HCT116 (cell line): Measurements from ENCODE around the gene CRY2. TPM values are rescaled to one million over a fixed set of nuclear protein-coding genes. Genes with fewer than 3 reads are reported as not detected.

ENCODE experiments used
- ATAC-seq: fragments of 200-7000 bp; cut with Tn5 transposase; 2 replicates; pipeline ENCODE4 v1.9.1; 2020; ENCODE audit warnings: mild to moderate bottlenecking, moderate library complexity
- BruUV-seq: library from RNA; stranded (reverse); fragments of 400-500 nt; replicated peaks from 2 replicates; lab custom pipeline; 2021; lab: Mats Ljungman, UMichigan
- CTCF ChIA-PET: fragments of 300-600 bp; sonication (Branson Sonifier 250); formaldehyde crosslinking; loops from one replicate; lab custom pipeline; 2021; ENCODE audit warnings: antibody characterized with exemption; lab: Charles Lee
- POLR2A ChIA-PET: fragments of 300-600, 350-600 bp; sonication (Branson Sonifier 250); formaldehyde crosslinking; loops from one replicate; lab custom pipeline; 2021; ENCODE audit warnings: antibody characterized with exemption; lab: Charles Lee
- RAD21 ChIA-PET, 2 experiments: fragments of 300-600 bp; sonication (Branson Sonifier 250); formaldehyde crosslinking; loops; one replicate each; lab custom pipeline; 2023; ENCODE audit warnings: low total read pairs in 2 of 2; ENCODE audit not compliant: uncharacterized antibody in 2 of 2, unreplicated experiment in 2 of 2, low non-redundant PET in 1 of 2; lab: Charles Lee
- DNase-seq: peaks from one replicate; pipeline ENCODE4 v3.0.0-alpha.2; 2010; ENCODE audit warnings: low read depth, low spot score
- H2AFZ ChIP-seq: fragments of 200-600 bp; shearing (Covaris generic), sonication (generic); 2 replicates; pipeline ENCODE4 v1.6.1; 2017; ENCODE audit warnings: low read depth, mixed run types, mixed read lengths, antibody characterized with exemption, low read length; ENCODE audit not compliant: poor library complexity, severe bottlenecking
- H3K27ac ChIP-seq: 2 replicates; pipeline ENCODE4 v1.5.1; 2012; ENCODE audit warnings: low read depth, low read length
- H3K27me3 ChIP-seq: fragments of 200-600 bp; sonication (generic); 2 replicates; pipeline ENCODE4 v1.6.1; 2016; ENCODE audit warnings: mixed run types, low read length, mixed read lengths; ENCODE audit not compliant: insufficient read depth
- H3K36me3 ChIP-seq, 2 experiments: fragments of 200-500 bp in 1 of 2; fragments of 200-600 bp in 1 of 2; sonication (Bioruptor generic) in 1 of 2; sonication (generic) in 1 of 2; 2 replicates each; pipeline versions ENCODE4 v1.5.1 to v1.6.1; 2014 to 2016; ENCODE audit warnings: low read length in 2 of 2, inconsistent platforms in 1 of 2, mixed read lengths in 1 of 2, mixed run types in 1 of 2; ENCODE audit not compliant: insufficient read depth in 2 of 2, control insufficient read depth in 1 of 2
- H3K4me1 ChIP-seq, 2 experiments: fragments of 200-600 bp in 1 of 2; sonication (generic) in 1 of 2; 2 replicates each; pipeline versions ENCODE4 v1.5.1 to v1.6.1; 2012 to 2017; ENCODE audit warnings: low read length in 2 of 2, inconsistent platforms in 1 of 2, mild to moderate bottlenecking in 1 of 2, mixed read lengths in 1 of 2, mixed run types in 1 of 2, moderate library complexity in 1 of 2; ENCODE audit not compliant: insufficient read depth in 2 of 2, control insufficient read depth in 1 of 2
- H3K4me2 ChIP-seq: fragments of 200-600 bp; sonication (generic); 2 replicates; pipeline ENCODE4 v1.6.1; 2017; ENCODE audit warnings: mixed run types, low read length, mixed read lengths
- H3K4me3 ChIP-seq, 2 experiments: fragments of 200-600 bp in 1 of 2; sonication (generic) in 1 of 2; replicated peaks in 1 of 2; 2 replicates each; pipeline ENCODE4 v1.5.1; 2011 to 2016; ENCODE audit warnings: low read length in 2 of 2, control low read depth in 1 of 2, low read depth in 1 of 2, mild to moderate bottlenecking in 1 of 2, mixed read lengths in 1 of 2, mixed run types in 1 of 2
- H3K79me2 ChIP-seq: fragments of 200-600 bp; sonication (generic); 2 replicates; pipeline ENCODE4 v1.6.1; 2017; ENCODE audit warnings: mild to moderate bottlenecking, mixed run types, low read length, moderate library complexity, mixed read lengths; ENCODE audit not compliant: insufficient read depth
- H3K9ac ChIP-seq: fragments of 200-600 bp; sonication (generic); 2 replicates; pipeline ENCODE4 v1.6.1; 2016; ENCODE audit warnings: low read length, mixed read lengths
- H3K9me2 ChIP-seq: fragments of 200-600 bp; sonication (generic), shearing (Covaris generic); 2 replicates; pipeline ENCODE4 v1.6.1; 2017; ENCODE audit warnings: mixed run types, mild to moderate bottlenecking, moderate library complexity; ENCODE audit not compliant: insufficient read depth
- H3K9me3 ChIP-seq, 2 experiments: fragments of 200-500 bp in 1 of 2; fragments of 200-600 bp in 1 of 2; sonication (Bioruptor generic) in 1 of 2; sonication (generic) in 1 of 2; 2 replicates each; pipeline ENCODE4 v1.6.1; 2014 to 2017; ENCODE audit warnings: low read length in 2 of 2, mixed read lengths in 2 of 2, inconsistent platforms in 1 of 2, low read depth in 1 of 2, mild to moderate bottlenecking in 1 of 2, mixed run types in 1 of 2, moderate library complexity in 1 of 2; ENCODE audit not compliant: control insufficient read depth in 1 of 2, insufficient read depth in 1 of 2
- H4K20me1 ChIP-seq: fragments of 200-600 bp; sonication (generic), shearing (Covaris generic); 2 replicates; pipeline ENCODE4 v1.6.1; 2017; ENCODE audit warnings: mixed run types, mild to moderate bottlenecking, moderate library complexity; ENCODE audit not compliant: insufficient read depth
- EGR1 ChIP-seq: IDR thresholded peaks from 2 replicates; pipeline ENCODE4 v1.6.1; 2012; ENCODE audit warnings: low read depth
- JUND ChIP-seq: IDR thresholded peaks from 2 replicates; pipeline ENCODE4 v1.6.1; 2012
- POLR2AphosphoS5 ChIP-seq: IDR thresholded peaks from 2 replicates; pipeline ENCODE4 v1.6.1; 2011; ENCODE audit warnings: mild to moderate bottlenecking, low read depth, low read length, moderate library complexity
- SP1 ChIP-seq: IDR thresholded peaks from 2 replicates; pipeline ENCODE4 v1.6.1; 2012; ENCODE audit warnings: low read depth
- YY1 ChIP-seq: IDR thresholded peaks from 2 replicates; pipeline ENCODE4 v1.6.1; 2011; ENCODE audit warnings: low read length, low read depth, moderate library complexity, mild to moderate bottlenecking; ENCODE audit not compliant: insufficient replicate concordance; ENCODE audit errors: extremely low read depth
- ZNF274 ChIP-seq: fragments of 200-500 bp; sonication (Bioruptor generic); IDR thresholded peaks from 2 replicates; pipeline ENCODE4 v1.6.1; 2014; ENCODE audit warnings: mild to moderate bottlenecking, low read depth, low read length, inconsistent platforms
- intact Hi-C: fragments of 100-400 bp; cut with micrococcal nuclease; formaldehyde crosslinking; loops from 2 replicates; pipeline ENCODE4 v1.10.0; 2022
- total RNA-seq: library from RNA; stranded (reverse); gene quantifications from one replicate; pipeline ENCODE4 v1.2.1, GENCODE V29; 2021; ENCODE audit not compliant: unreplicated experiment
- TF ChIP-seq, protein P1 (sequence below): IDR thresholded peaks from 2 replicates; pipeline ENCODE4 v1.6.1; 2011; ENCODE audit warnings: mild to moderate bottlenecking, low read length, moderate library complexity; ENCODE audit not compliant: insufficient replicate concordance; ENCODE audit errors: extremely low read depth
- TF ChIP-seq, protein P2 (sequence below): IDR thresholded peaks from 2 replicates; pipeline ENCODE4 v1.6.1; 2012
- TF ChIP-seq, protein P3 (sequence below): IDR thresholded peaks from 2 replicates; pipeline ENCODE4 v1.6.1; 2012

The CRY2 gene
- total RNA-seq, 1 experiment from 2014 or later, result 18.0 TPM

DNA sequence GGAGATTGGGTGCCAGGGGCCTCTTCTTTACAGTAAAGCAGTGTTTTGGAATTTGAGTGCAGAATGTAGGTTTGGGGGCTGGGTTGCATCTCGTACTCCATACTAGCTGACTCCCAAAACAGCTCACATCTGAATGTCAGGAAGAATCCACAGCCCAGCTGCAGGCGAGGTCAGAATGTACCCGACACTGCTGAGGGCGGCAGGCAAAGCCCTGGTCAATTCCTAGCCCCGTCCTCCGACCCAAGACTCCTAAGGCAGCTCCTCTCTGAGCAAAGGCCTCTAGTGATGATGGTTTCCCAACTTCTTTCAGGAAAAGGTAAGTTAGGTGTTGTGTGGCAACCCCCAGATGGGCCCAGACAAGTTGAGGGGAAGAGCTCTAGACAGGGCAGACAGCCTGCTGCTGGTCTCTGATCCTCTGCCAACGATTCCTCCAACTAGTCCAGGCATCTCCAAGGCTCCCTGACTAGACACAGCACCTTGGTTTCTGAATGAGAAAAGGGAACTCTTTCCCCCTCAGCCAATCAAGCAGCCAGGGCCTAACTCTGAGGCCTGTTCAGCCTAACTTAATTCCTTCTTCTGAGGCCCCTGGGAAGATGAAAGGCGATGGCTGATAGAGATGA, 83.8 kb downstream of the CRY2 start:
- no peak overlapping the region for H3K9ac ChIP-seq
- H3K79me2 ChIP-seq, result no peaks in the 10 kb centered on the region
- BruUV-seq, result no TSS peak
- H3K9me2 ChIP-seq, result no peaks in the 10 kb centered on the region
- no peak for TF ChIP-seq JUND
- TF ChIP-seq, protein P1, sequence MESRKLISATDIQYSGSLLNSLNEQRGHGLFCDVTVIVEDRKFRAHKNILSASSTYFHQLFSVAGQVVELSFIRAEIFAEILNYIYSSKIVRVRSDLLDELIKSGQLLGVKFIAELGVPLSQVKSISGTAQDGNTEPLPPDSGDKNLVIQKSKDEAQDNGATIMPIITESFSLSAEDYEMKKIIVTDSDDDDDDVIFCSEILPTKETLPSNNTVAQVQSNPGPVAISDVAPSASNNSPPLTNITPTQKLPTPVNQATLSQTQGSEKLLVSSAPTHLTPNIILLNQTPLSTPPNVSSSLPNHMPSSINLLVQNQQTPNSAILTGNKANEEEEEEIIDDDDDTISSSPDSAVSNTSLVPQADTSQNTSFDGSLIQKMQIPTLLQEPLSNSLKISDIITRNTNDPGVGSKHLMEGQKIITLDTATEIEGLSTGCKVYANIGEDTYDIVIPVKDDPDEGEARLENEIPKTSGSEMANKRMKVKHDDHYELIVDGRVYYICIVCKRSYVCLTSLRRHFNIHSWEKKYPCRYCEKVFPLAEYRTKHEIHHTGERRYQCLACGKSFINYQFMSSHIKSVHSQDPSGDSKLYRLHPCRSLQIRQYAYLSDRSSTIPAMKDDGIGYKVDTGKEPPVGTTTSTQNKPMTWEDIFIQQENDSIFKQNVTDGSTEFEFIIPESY, result no peak
- no peak for TF ChIP-seq ZNF274
- TF ChIP-seq, protein P2, sequence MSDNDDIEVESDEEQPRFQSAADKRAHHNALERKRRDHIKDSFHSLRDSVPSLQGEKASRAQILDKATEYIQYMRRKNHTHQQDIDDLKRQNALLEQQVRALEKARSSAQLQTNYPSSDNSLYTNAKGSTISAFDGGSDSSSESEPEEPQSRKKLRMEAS, result no peak
- TF ChIP-seq SP1, result no peak
- TF ChIP-seq YY1, result no peak
- TF ChIP-seq, protein P3, sequence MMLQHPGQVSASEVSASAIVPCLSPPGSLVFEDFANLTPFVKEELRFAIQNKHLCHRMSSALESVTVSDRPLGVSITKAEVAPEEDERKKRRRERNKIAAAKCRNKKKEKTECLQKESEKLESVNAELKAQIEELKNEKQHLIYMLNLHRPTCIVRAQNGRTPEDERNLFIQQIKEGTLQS, result no peak
- TF ChIP-seq POLR2AphosphoS5, result no peak
- TF ChIP-seq EGR1, result no peak
- TF ChIP-seq, all 23 proteins: peak for 0
- Histone ChIP-seq H3K36me3 (peaks cover 8 to 16% of the 10 kb centered on the region in 2 experiments; a peak in 3 of 4 replicates), H3K4me1 (peaks cover 0 to 8% of the 10 kb centered on the region in 2 experiments; a peak in 3 of 4 replicates), H2AFZ (no peak overlapping the region), H3K9me3 (no peaks in the 10 kb centered on the region), H3K27me3 (no peaks in the 10 kb centered on the region), H3K4me3 (no peak overlapping the region), H3K27ac (no peak overlapping the region), H4K20me1 (no peaks in the 10 kb centered on the region), H3K4me2 (no peak overlapping the region)
- ChIA-PET POLR2A (no interaction called here), CTCF (interaction anchor here (0.9 kb wide), 1 partner anchor 59 kb away, joined by 4 read pairs; no protein-coding TSS in a partner anchor), RAD21 (no interaction called here)
- DNase-seq, result no peak
- intact Hi-C loops, result no loop called here
- ATAC-seq, result no peak
